Measurements from ENCODE around the gene POLD1.
"Not testable (repeated sequence)": the region's sequence is repeated elsewhere in the genome, so short reads cannot be mapped to it uniquely, and the experiment has no call there.

The POLD1 gene

DNA sequence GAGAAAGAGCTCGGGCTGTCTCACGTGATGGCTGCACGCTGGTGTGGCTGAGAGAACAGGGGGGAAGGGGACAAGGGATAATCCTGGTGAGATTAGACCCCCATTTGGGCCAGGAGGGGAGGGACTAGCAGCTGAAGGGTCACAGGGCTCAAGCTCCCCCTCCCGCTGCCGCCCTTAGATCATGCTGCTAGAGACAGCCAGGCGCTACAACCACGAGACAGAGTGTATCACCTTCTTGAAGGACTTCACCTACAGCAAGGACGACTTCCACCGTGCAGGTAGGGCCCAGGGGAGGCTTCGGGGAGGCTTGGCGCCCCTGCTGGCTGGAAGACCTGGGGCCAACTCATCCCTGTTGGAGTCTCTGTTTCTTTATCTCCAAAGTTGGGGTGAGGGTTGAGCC lies 4.5 kb upstream of the POLD1 start:
- Histone ChIP-seq H3K27ac (no peak overlapping the region), H3K36me3 (peaks cover 62% of the 10 kb centered on the region)
- no peak for TF ChIP-seq Cebpa-rat (IDR thresholded peaks at IDR 0.05)

GRCh38 chr19:50380137-50380536 lies 4.0 kb upstream of the POLD1 start:
- H3K4me1 ChIP-seq, result peaks cover 20% of the 10 kb centered on the region
- peaks cover 62% of the 10 kb centered on the region for H3K36me3 ChIP-seq
- no peaks in the 10 kb centered on the region for H3K9me3 ChIP-seq

More for the DNA sequence above, 4.5 kb upstream of the POLD1 start:
- Histone ChIP-seq H4K20me1 (peaks cover 42% of the 10 kb centered on the region), H3K27me3 (no peaks in the 10 kb centered on the region), H3K9me3 (no peaks in the 10 kb centered on the region), H3K4me3 (no peak overlapping the region), H3K4me1 (peaks cover 22% of the 10 kb centered on the region), H3K4me2 (no peak overlapping the region), H3K9ac (no peak overlapping the region)

DNA sequence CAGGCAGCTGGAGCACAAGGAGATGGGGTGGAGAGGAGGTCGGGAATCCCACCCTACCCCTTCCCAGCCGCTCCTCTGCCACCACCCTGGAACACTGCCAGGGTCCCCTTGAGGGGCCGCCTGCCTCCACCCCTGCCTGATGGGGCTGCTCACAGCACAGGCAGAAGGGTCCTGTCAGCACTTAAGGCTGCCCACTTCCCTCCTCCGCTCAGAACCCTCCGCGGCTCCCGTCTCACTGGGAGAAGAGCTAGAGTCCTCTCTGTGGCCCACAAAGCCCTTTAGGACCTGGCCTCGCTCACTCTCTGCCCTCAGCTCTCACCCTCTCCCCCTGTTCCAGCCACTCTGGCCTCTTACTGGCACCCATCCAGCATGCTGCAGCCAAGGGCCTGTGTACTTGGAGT lies 3.4 kb upstream of the POLD1 start:
- no peak overlapping the region for H3K4me3 ChIP-seq
- peaks cover 62% of the 10 kb centered on the region for H3K36me3 ChIP-seq
- no peak overlapping the region for H3K27ac ChIP-seq
- H3K27me3 ChIP-seq, result no peaks in the 10 kb centered on the region
- H3K9ac ChIP-seq, result no peak overlapping the region
- peaks cover 51% of the 10 kb centered on the region for H4K20me1 ChIP-seq
- no peaks in the 10 kb centered on the region for H3K9me3 ChIP-seq
- H3K4me1 ChIP-seq, result peaks cover 20% of the 10 kb centered on the region
- TF ChIP-seq Cebpa-rat (IDR thresholded peaks at IDR 0.05), result no peak
- no peak overlapping the region for H3K4me2 ChIP-seq

More at GRCh38 chr19:50380137-50380536, 4.0 kb upstream of the POLD1 start:
- H3K27me3 ChIP-seq, result no peaks in the 10 kb centered on the region
- TF ChIP-seq Cebpa-rat (IDR thresholded peaks at IDR 0.05), result no peak
- no peak overlapping the region for H3K4me3 ChIP-seq
- peaks cover 45% of the 10 kb centered on the region for H4K20me1 ChIP-seq
- H3K4me2 ChIP-seq, result no peak overlapping the region
- H3K9ac ChIP-seq, result no peak overlapping the region
- H3K27ac ChIP-seq, result no peak overlapping the region

DNA sequence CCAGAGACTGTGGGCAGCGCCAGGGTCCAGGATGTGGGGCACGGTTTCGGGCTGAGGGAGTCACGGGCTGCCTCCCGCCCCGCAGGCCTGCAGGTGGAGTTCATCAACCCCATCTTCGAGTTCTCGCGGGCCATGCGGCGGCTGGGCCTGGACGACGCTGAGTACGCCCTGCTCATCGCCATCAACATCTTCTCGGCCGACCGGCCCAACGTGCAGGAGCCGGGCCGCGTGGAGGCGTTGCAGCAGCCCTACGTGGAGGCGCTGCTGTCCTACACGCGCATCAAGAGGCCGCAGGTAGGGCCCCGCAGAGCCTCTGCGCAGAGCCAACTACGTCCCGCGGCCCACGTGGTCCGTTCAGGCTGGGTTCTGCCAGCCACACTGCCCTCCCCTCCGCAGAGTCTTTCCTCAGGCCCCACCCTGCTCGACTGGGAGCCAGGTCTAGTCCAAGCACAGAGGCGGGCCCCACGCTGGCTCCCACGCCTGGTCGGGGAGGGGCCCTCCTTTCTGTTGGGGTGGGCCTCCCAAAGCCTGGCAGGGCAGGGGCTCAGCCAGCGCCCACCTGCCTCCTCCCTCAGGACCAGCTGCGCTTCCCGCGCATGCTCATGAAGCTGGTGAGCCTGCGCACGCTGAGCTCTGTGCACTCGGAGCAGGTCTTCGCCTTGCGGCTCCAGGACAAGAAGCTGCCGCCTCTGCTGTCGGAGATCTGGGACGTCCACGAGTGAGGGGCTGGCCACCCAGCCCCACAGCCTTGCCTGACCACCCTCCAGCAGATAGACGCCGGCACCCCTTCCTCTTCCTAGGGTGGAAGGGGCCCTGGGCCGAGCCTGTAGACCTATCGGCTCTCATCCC lies 2.0 kb upstream of the POLD1 start:
- H3K9me3 ChIP-seq, result no peaks in the 10 kb centered on the region
- H3K27ac ChIP-seq, result no peak overlapping the region
- H4K20me1 ChIP-seq, result peaks cover 63% of the 10 kb centered on the region
- H3K27me3 ChIP-seq, result no peaks in the 10 kb centered on the region
- H3K4me1 ChIP-seq, result peaks cover 29% of the 10 kb centered on the region
- H3K9ac ChIP-seq, result no peak overlapping the region
- H3K4me2 ChIP-seq, result no peak overlapping the region
- no peak for TF ChIP-seq Cebpa-rat (IDR thresholded peaks at IDR 0.05)
- H3K36me3 ChIP-seq, result peaks cover 76% of the 10 kb centered on the region
- no peak overlapping the region for H3K4me3 ChIP-seq

GRCh38 chr19:50383001-50383851 lies 921 bp upstream of the POLD1 start:
- Histone ChIP-seq H3K9me3 (no peaks in the 10 kb centered on the region), H3K4me2 (peak overlapping the region; percentile 90), H3K36me3 (peaks cover 77% of the 10 kb centered on the region), H3K27ac (peak overlapping the region; percentile 61; the same call in 1 of the 2 replicates), H3K27me3 (no peaks in the 10 kb centered on the region), H3K4me1 (peaks cover 34% of the 10 kb centered on the region), H3K9ac (peak overlapping the region; percentile 82), H3K4me3 (peak overlapping the region; percentile 72), H4K20me1 (peaks cover 63% of the 10 kb centered on the region)
- no peak for TF ChIP-seq Cebpa-rat (IDR thresholded peaks at IDR 0.05)

DNA sequence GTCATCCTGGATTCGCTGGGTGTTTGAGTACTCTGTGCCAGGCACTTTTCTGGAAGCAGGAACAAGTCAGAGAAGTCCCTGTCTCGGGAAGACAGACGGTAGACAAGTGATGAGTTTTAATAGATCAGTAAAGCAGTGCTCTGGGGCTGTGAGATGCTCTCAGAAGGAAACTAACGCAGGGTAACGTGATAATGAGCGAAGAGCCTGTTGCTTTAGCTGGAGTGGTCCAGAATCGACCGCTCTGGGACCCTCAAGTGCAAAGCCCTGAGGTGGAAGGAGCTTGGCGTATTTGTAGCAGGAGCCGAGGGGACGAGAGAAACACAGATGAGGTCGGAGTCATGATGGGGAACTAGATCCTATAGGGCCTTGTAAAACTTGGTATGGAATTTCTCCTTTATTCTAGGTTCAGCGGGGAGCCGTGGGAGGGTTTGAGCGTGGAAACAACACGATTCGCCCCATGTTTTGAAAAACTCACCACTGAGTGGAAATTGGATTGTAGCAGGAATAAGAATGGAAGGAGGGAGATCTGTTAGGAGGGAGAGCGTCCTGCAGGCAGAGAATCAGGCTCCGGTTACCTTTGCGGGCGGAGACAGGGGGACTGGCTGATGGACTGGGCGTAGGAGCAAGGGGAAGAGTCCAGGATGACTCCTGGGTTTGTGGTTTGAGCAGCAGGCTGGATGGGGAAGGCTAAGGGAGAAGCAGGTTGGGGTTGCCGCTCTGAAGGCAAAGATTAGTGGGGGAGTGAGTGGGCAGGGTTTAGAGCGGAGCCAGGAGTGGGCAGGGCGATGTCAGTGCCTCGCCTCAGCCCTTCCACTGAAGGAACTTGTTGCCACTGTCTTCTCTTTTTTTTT lies 763 bp downstream of the POLD1 start:
- H3K27ac ChIP-seq, result peak overlapping the region; percentile 85
- peaks cover 77% of the 10 kb centered on the region for H3K36me3 ChIP-seq
- H3K9me3 ChIP-seq, result peaks cover 7% of the 10 kb centered on the region

GRCh38 chr19:50387176-50387867 lies 3.2 kb downstream of the POLD1 start:
- no peak for TF ChIP-seq Cebpa-rat (IDR thresholded peaks at IDR 0.05)
- Histone ChIP-seq H3K27me3 (no peaks in the 10 kb centered on the region), H4K20me1 (peaks cover 49% of the 10 kb centered on the region), H3K4me1 (peaks cover 34% of the 10 kb centered on the region), H3K4me3 (no peak overlapping the region), H3K9ac (peak overlapping the region; percentile 8; the same call in 1 of the 2 replicates), H3K36me3 (peaks cover 74% of the 10 kb centered on the region), H3K9me3 (peaks cover 30% of the 10 kb centered on the region), H3K27ac (no peak overlapping the region), H3K4me2 (no peak overlapping the region)

More for the DNA sequence above, 763 bp downstream of the POLD1 start:
- peak overlapping the region; percentile 72 for H3K4me3 ChIP-seq
- H4K20me1 ChIP-seq, result peaks cover 59% of the 10 kb centered on the region
- peak overlapping the region; percentile 82 for H3K9ac ChIP-seq
- H3K4me2 ChIP-seq, result peak overlapping the region; percentile 90
- no peak for TF ChIP-seq Cebpa-rat (IDR thresholded peaks at IDR 0.05)
- H3K4me1 ChIP-seq, result peaks cover 34% of the 10 kb centered on the region
- H3K27me3 ChIP-seq, result no peaks in the 10 kb centered on the region

DNA sequence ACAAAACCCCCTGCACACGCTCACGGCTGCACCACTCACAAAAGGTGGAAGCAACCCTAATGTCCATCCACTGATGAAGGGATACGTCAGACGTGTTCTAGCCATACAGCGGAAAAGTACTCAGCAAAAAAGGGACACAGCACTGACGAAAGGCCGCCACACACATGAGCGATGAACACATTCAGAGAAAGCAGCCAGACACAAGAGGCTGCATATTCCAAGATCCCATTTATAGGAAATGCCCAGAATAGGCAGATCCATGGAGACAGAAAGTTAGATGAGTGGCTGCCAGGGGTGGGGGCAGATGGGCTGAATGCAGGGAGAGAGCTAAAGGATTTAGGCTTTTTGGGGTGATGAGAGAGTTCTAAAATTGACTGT lies 3.7 kb downstream of the POLD1 start:
- Histone ChIP-seq H3K4me3 (no peak overlapping the region), H3K27me3 (no peaks in the 10 kb centered on the region), H3K27ac (no peak overlapping the region), H3K9ac (peak overlapping the region; percentile 8; the same call in 1 of the 2 replicates), H3K9me3 (peaks cover 35% of the 10 kb centered on the region), H4K20me1 (peaks cover 55% of the 10 kb centered on the region), H3K4me1 (peaks cover 34% of the 10 kb centered on the region), H3K36me3 (peaks cover 74% of the 10 kb centered on the region), H3K4me2 (no peak overlapping the region)
- TF ChIP-seq Cebpa-rat (IDR thresholded peaks at IDR 0.05), result no peak

- not testable (repeated sequence) for H3K4me2 ChIP-seq, H3K4me3 ChIP-seq, H3K27me3 ChIP-seq, H3K9ac ChIP-seq, H3K27ac ChIP-seq
- Histone ChIP-seq H3K9me3 (peaks cover 35% of the 10 kb centered on the region), H4K20me1 (peaks cover 64% of the 10 kb centered on the region), H3K4me1 (peaks cover 20% of the 10 kb centered on the region), H3K36me3 (peaks cover 91% of the 10 kb centered on the region)
Observed at GRCh38 chr19:50390295-50390694, 6.1 kb downstream of the POLD1 start.

DNA sequence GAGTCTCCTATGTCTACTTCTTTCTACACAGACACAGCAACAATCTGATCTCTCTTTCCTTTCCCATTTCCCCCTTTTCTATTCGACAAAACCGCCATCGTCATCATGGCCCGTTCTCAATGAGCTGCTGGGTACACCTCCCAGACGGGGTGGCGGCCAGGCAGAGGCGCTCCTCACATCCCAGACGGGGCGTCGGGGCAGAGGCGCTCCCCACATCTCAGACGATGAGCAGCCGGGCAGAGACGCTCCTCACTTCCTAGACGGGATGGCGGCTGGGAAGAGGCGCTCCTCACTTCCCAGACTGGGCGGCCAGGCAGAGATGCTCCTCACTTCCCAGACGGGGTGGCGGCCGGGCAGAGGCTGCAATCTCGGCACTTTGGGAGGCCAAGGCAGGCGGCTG lies 6.8 kb downstream of the POLD1 start:
- not testable (repeated sequence) for H3K9ac ChIP-seq, H3K27me3 ChIP-seq, H3K4me2 ChIP-seq, H3K27ac ChIP-seq, H3K4me3 ChIP-seq
- H4K20me1 ChIP-seq, result peaks cover 58% of the 10 kb centered on the region
- H3K36me3 ChIP-seq, result peaks cover 91% of the 10 kb centered on the region
- H3K9me3 ChIP-seq, result peaks cover 35% of the 10 kb centered on the region
- H3K4me1 ChIP-seq, result peaks cover 14% of the 10 kb centered on the region

Data from BLaER1 (cell line).